HepG2 (cell line): ENCODE data around the gene SEC14L2. TPM values are rescaled to one million over a fixed set of nuclear protein-coding genes. Genes with fewer than 3 reads are reported as not detected.

Source experiments
- CREB1 ChIP-seq, 2 experiments: fragments of 450-650 bp in 1 of 2; IDR thresholded peaks; 2 replicates each; pipeline ENCODE4 v1.6.1; 2016 to 2017; ENCODE audit warnings: control low read depth in 1 of 2, mild to moderate bottlenecking in 1 of 2, missing compliant biosample characterization in 1 of 2, missing genetic modification characterization in 1 of 2
- GATAD1 ChIP-seq: IDR thresholded peaks from 2 replicates; pipeline ENCODE4 v1.6.1; 2016; ENCODE audit warnings: missing genetic modification reagents, missing compliant biosample characterization
- HNRNPUL1 ChIP-seq: fragments of 200-400 bp; formaldehyde crosslinking; IDR thresholded peaks from 2 replicates; pipeline ENCODE4 v1.6.1; 2017; ENCODE audit warnings: low read depth, mild to moderate bottlenecking, low read length, moderate library complexity
- NBN ChIP-seq: fragments of 450-650 bp; conservative IDR thresholded peaks from 2 replicates; pipeline ENCODE4 v1.6.1; 2017
- NFKB2 ChIP-seq: sonication (generic); formaldehyde crosslinking; IDR thresholded peaks from 2 replicates; pipeline ENCODE4 v1.4.0; 2020; ENCODE audit warnings: missing genetic modification reagents, borderline replicate concordance
- NFKBIZ ChIP-seq: IDR thresholded peaks from 2 replicates; pipeline ENCODE4 v1.6.1; 2018; ENCODE audit warnings: missing genetic modification reagents, missing compliant biosample characterization
- PATZ1 ChIP-seq: sonication (generic); formaldehyde crosslinking; IDR thresholded peaks from 2 replicates; pipeline ENCODE4 v1.4.0; 2020; ENCODE audit warnings: missing genetic modification reagents
- RFXAP ChIP-seq: sonication (generic); formaldehyde crosslinking; IDR thresholded peaks from 2 replicates; pipeline ENCODE4 v1.4.0; 2020; ENCODE audit warnings: missing genetic modification reagents, borderline replicate concordance
- RXRA ChIP-seq: sonication (generic); formaldehyde crosslinking; IDR thresholded peaks from 2 replicates; pipeline ENCODE4 v1.5.1; 2020; ENCODE audit warnings: missing genetic modification reagents
- SNAPC4 ChIP-seq: sonication (generic); formaldehyde crosslinking; IDR thresholded peaks from 2 replicates; pipeline ENCODE4 v1.4.0; 2020; ENCODE audit warnings: mild to moderate bottlenecking, missing genetic modification reagents
- ZBTB44 ChIP-seq: sonication (generic); formaldehyde crosslinking; IDR thresholded peaks from 2 replicates; pipeline ENCODE4 v1.4.0; 2020; ENCODE audit warnings: missing genetic modification reagents
- ZNF101 ChIP-seq: sonication (generic); formaldehyde crosslinking; IDR thresholded peaks from 2 replicates; pipeline ENCODE4 v1.4.0; 2020; ENCODE audit warnings: mild to moderate bottlenecking, low read depth, missing genetic modification reagents, borderline replicate concordance
- ZNF205 ChIP-seq: IDR thresholded peaks from 2 replicates; pipeline ENCODE4 v1.6.1; 2018; ENCODE audit warnings: missing biosample characterization, missing genetic modification reagents
- ZNF3 ChIP-seq: IDR thresholded peaks from 2 replicates; pipeline ENCODE4 v1.7.0; 2017; ENCODE audit warnings: inconsistent platforms
- ZNF710 ChIP-seq: sonication (generic); formaldehyde crosslinking; IDR thresholded peaks from 2 replicates; pipeline ENCODE4 v1.5.0; 2020; ENCODE audit warnings: mild to moderate bottlenecking, missing genetic modification reagents, borderline replicate concordance
- ZNF780A ChIP-seq: sonication (generic); formaldehyde crosslinking; IDR thresholded peaks from 2 replicates; pipeline ENCODE4 v1.8.0; 2022; ENCODE audit warnings: mild to moderate bottlenecking, missing genetic modification reagents, moderate library complexity
- ZNF784 ChIP-seq: sonication (generic); formaldehyde crosslinking; IDR thresholded peaks from 2 replicates; pipeline ENCODE4 v1.5.1; 2020; ENCODE audit warnings: missing genetic modification reagents, mild to moderate bottlenecking, borderline replicate concordance
- polyA plus RNA-seq, 8 experiments: library from polyadenylated mRNA; depleted of rRNA in 3 of 8; stranded (reverse) in 7 of 8; unstranded in 1 of 8; fragments of >200 nt; fragmentation: Illumina TruSeq in 4 of 8; extraction: Trizol in 4 of 8; gene quantifications; 2 replicates each; pipeline versions ENCODE4 v1.2.1 to v1.2.3, GENCODE V29; 2011 to 2016; ENCODE audit warnings: low read depth in 4 of 8, missing spikeins in 1 of 8, mixed read lengths in 1 of 8; ENCODE audit not compliant: insufficient read depth in 1 of 8
- total RNA-seq, 5 experiments: library from RNA; depleted of rRNA; stranded (reverse); fragments of >200 nt; fragmentation: Illumina TruSeq; extraction: Trizol; gene quantifications; 2 replicates each; pipeline ENCODE4 v1.2.3, GENCODE V29; 2016; ENCODE audit warnings: low read depth in 1 of 5

Gene SEC14L2
- total and polyA plus RNA-seq, 2 of the 13 experiments (the other 11 are each of a cell fraction or from before 2014, with no cell fraction given): 4.1 to 5.1 TPM

GRCh38 chr22:30422481-30423300 lies 25.9 kb downstream of the SEC14L2 start (continued):
- TF ChIP-seq RXRA: peak; percentile 2; the same call in 1 of the 2 replicates
- TF ChIP-seq PATZ1: no peak
- TF ChIP-seq HNRNPUL1: no peak
- no peak for TF ChIP-seq SNAPC4
- TF ChIP-seq ZNF101: no peak
- no peak for TF ChIP-seq ZNF780A (CRISPR knock-in tag)
- TF ChIP-seq ZBTB44 (CRISPR knock-in tag): no peak
- TF ChIP-seq RFXAP (CRISPR knock-in tag): no peak
- no peak for TF ChIP-seq CREB1 (IDR thresholded peaks at IDR 0.05)
- no peak for TF ChIP-seq CREB1 (CRISPR knock-in tag; IDR thresholded peaks at IDR 0.05)
- TF ChIP-seq NFKBIZ (CRISPR knock-in tag): no peak
- no peak for TF ChIP-seq NBN
- TF ChIP-seq ZNF710: no peak
- TF ChIP-seq ZNF205 (CRISPR knock-in tag): peak; percentile 4; the same call in 1 of the 2 replicates
- TF ChIP-seq NFKB2: no peak
- no peak for TF ChIP-seq ZNF784 (CRISPR knock-in tag)
- 0 out of 2 replicates have a peak, but pooled peaks have one; percentile 11 for TF ChIP-seq GATAD1 (CRISPR knock-in tag)
- TF ChIP-seq ZNF3 (CRISPR knock-in tag): 0 out of 2 replicates have a peak, but pooled peaks have one; percentile 5
